ENCODE measurements around the gene TECPR1. TPM values are rescaled to one million over a fixed set of nuclear protein-coding genes. Genes with fewer than 3 reads are reported as not detected.

The TECPR1 gene
- total RNA-seq, 1 experiment from 2014 or later, result 21.5 TPM

GRCh38 chr7:98242342-98242741 lies 9.7 kb downstream of the TECPR1 start:
- no peak overlapping the region for H3K27ac Mint-ChIP-seq
- no peaks in the 10 kb centered on the region for H3K4me1 Mint-ChIP-seq
- ChIA-PET CTCF (interaction anchor here (0.6 kb wide), 1 partner anchor 100 kb away, joined by 3 read pairs; no protein-coding TSS in a partner anchor), POLR2A (no interaction called here)
- DNase-seq (ENCODE audit: low spot score) (no peak), ATAC-seq (no peak)
- no peaks in the 10 kb centered on the region for H3K9me3 Mint-ChIP-seq
- H3K4me3 Mint-ChIP-seq, result no peak overlapping the region
- no peaks in the 10 kb centered on the region for H3K27me3 Mint-ChIP-seq (ENCODE audit: low read depth)
- H3K36me3 Mint-ChIP-seq, result no peaks in the 10 kb centered on the region
- TF ChIP-seq, protein P1, sequence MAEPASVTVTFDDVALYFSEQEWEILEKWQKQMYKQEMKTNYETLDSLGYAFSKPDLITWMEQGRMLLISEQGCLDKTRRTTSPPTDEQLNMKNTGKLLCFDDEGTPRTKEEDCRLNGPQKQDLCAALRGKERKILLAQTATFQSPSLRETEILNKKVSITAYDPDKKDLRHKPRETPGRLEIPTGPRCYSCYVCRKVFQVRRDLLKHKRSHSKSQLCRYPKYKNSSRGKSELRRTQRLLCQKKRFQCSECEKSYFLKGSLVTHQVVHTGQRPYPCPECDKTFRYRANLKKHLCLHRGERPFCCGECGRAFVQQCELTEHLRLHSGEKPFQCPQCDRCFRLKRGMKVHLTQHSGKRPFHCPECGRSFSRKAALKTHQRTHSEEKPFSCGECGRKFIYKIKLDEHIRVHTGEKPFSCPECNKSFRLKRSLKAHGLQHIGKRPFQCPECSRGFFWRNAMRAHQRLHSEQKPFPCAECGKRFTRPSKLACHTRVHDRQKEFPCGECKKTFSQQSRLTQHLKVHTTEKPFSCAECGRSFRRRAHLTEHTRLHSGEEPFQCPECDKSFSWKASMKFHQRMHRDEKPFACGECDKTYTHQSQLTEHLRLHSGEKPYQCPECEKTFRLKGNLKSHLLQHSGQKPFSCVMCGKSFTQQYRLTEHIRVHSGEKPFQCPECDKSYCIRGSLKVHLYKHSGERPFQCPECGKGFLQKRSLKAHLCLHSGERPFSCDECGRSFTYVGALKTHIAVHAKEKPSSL (CRISPR knock-in tag; conservative IDR thresholded peaks at IDR 0.05), result no peak
- TF ChIP-seq ESRRA (CRISPR knock-in tag; IDR thresholded peaks at IDR 0.05; ENCODE audit: borderline replicate concordance), result no peak
- TF ChIP-seq, protein P2, sequence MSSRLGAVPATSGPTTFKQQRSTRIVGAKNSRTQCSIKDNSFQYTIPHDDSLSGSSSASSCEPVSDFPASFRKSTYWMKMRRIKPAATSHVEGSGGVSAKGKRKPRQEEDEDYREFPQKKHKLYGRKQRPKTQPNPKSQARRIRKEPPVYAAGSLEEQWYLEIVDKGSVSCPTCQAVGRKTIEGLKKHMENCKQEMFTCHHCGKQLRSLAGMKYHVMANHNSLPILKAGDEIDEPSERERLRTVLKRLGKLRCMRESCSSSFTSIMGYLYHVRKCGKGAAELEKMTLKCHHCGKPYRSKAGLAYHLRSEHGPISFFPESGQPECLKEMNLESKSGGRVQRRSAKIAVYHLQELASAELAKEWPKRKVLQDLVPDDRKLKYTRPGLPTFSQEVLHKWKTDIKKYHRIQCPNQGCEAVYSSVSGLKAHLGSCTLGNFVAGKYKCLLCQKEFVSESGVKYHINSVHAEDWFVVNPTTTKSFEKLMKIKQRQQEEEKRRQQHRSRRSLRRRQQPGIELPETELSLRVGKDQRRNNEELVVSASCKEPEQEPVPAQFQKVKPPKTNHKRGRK (CRISPR knock-in tag; IDR thresholded peaks at IDR 0.05; ENCODE audit: borderline replicate concordance), result no peak
- no peak for TF ChIP-seq ZNF423 (CRISPR knock-in tag; IDR thresholded peaks at IDR 0.05)
- TF ChIP-seq RELA (CRISPR knock-in tag; IDR thresholded peaks at IDR 0.05; ENCODE audit: borderline replicate concordance), result no peak
- TF ChIP-seq STAT6 (CRISPR knock-in tag; conservative IDR thresholded peaks at IDR 0.05; ENCODE audit: low read depth), result no peak
- TF ChIP-seq ARID4B (CRISPR knock-in tag; IDR thresholded peaks at IDR 0.05; ENCODE audit: borderline replicate concordance), result no peak
- TF ChIP-seq ZNF281 (CRISPR knock-in tag; IDR thresholded peaks at IDR 0.05), result no peak
- TF ChIP-seq ATF2 (CRISPR knock-in tag; IDR thresholded peaks at IDR 0.05; ENCODE audit: borderline replicate concordance, low read depth), result no peak
- TF ChIP-seq PRDM15 (CRISPR knock-in tag; IDR thresholded peaks at IDR 0.05), result no peak
- no peak for TF ChIP-seq USF1 (CRISPR knock-in tag; IDR thresholded peaks at IDR 0.05)
- no peak for TF ChIP-seq TEAD4 (CRISPR knock-in tag; IDR thresholded peaks at IDR 0.05)
- TF ChIP-seq, protein P3, sequence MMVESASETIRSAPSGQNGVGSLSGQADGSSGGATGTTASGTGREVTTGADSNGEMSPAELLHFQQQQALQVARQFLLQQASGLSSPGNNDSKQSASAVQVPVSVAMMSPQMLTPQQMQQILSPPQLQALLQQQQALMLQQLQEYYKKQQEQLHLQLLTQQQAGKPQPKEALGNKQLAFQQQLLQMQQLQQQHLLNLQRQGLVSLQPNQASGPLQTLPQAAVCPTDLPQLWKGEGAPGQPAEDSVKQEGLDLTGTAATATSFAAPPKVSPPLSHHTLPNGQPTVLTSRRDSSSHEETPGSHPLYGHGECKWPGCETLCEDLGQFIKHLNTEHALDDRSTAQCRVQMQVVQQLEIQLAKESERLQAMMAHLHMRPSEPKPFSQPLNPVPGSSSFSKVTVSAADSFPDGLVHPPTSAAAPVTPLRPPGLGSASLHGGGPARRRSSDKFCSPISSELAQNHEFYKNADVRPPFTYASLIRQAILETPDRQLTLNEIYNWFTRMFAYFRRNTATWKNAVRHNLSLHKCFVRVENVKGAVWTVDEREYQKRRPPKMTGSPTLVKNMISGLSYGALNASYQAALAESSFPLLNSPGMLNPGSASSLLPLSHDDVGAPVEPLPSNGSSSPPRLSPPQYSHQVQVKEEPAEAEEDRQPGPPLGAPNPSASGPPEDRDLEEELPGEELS (CRISPR knock-in tag; IDR thresholded peaks at IDR 0.05), result no peak
- no peak for TF ChIP-seq ZNF396 (CRISPR knock-in tag; IDR thresholded peaks at IDR 0.05; ENCODE audit: borderline replicate concordance)
